Measurements from ENCODE around the gene CRELD1.

Gene CRELD1

DNA sequence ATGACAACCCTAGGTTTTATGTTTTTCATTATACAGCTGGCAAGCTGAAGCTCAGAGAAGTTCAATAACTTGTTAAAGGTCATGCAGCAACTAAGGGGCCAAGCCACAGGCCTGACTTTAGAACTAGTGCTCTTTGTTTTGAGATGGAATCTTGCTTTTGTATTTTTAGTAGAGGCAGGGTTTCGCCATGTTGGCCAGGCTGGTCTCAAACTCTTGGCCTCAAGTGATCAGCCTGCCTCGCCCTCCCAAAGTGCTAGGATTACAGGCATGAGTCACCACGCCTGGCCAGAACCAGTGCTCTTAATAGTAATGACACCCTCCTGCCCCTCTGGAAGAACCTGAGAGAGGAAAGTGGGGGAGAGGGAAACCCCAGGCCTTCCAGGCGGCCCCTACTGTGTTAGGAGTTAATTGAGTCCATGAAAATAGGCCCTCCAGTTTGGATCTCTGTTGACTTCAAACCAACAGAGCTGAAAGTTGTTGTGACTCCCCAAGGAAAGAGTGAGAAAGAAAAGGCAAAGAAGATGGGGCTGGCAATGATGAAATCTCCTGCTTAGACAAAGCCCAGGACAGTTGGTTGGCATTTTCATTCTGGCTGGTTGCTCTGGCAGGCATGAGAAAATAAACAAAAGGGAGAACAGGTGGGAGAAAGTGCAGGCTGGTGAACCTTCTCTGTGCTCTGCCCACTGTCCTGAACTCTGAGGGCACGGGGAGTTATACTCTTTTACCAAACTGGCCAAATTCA is 22.1 kb downstream of the CRELD1 start:
- no peak for DNase-seq (ENCODE audit: low read depth in 2 of 2)

GRCh38 chr3:9957214-9957613 is 23.6 kb downstream of the CRELD1 start:
- DNase-seq (ENCODE audit: low read depth in 2 of 2) = no peak

DNA sequence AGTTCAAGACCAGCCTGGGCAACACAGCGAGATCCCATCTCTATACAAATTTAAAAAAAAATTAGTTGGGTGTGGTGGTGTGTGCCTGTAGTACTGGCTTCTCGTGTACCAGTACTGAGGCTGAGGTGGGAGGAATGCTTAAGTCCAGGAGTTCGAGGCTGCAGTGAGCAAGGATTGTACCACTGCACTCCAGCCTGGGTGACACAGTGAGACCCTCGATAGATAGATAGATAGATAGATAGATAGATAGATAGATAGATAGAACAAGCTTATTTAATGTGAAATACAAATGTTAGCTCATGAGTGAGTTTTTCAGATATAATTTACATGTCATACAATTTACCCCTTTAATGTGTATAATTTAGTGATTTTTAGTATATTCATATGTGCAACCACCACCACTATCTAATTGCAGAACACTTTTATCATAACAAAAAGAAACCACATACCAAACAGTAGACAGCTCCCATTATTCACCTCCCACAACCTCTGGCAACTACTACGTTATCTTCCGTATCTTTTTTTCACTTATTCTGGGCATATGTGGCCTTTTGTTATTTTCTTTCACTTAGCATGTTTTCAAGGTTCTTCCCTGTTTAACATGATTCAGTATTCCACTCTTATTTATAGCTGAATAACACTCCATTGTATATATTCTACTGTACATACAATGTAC is 31.7 kb downstream of the CRELD1 start:
- DNase-seq (ENCODE audit: low read depth in 2 of 2) = no peak

DNA sequence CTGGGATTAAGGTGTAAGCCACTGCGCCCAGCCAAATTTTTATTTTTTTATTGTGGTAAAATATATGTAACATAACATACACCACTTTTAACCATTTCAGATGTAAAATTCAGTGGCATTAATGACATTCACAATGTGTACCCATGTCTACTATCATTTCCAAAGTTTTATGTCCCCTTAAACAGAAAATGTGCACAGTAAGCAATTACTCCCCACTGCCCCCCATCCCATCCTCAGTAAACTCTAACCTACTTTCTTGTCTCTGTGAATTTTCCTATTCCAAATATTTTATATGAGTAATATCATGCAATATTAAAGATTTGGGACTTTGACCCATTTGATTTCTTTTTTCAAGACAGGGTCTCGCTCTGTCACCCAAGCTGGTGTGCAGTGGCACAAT is 33.2 kb downstream of the CRELD1 start:
- DNase-seq (ENCODE audit: low read depth in 2 of 2) = no peak

GRCh38 chr3:9969632-9970019 is 36.0 kb downstream of the CRELD1 start:
- no peak for DNase-seq (ENCODE audit: low read depth in 2 of 2)

DNA sequence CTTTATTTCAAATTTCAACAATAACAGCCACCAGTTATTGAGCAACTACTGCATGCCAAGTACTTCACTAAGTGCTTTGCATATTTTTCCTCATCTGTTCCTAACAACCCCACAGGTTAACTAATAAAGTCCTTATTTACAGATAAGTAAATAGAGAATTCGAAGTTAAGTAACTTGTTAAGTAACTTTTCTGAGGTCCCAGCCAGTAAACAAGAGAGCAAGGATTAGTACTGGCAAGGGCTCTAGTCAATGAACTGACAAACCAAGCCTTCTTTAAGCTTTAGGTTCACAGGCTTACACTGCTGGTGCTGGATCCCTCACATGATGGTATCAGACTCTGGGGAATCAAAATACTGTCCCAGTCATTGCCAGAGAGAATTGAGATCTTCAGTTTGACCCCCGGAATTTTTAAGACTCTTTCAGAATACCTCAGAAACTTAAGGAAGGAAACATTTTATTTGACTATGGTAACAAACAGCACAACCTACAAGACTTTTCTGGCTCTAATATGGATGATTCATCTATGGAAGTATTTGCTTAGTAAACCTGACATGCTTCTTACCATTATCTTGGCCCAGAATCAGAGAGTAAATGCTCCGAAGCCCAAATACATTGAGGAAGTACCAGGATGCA is 36.5 kb downstream of the CRELD1 start:
- DNase-seq (ENCODE audit: low read depth in 2 of 2) = no peak

- peak; percentile 85 to 87 for DNase-seq (ENCODE audit: low read depth in 2 of 2)
Measured at GRCh38 chr3:9976721-9977709, 43.4 kb downstream of the CRELD1 start.

DNA sequence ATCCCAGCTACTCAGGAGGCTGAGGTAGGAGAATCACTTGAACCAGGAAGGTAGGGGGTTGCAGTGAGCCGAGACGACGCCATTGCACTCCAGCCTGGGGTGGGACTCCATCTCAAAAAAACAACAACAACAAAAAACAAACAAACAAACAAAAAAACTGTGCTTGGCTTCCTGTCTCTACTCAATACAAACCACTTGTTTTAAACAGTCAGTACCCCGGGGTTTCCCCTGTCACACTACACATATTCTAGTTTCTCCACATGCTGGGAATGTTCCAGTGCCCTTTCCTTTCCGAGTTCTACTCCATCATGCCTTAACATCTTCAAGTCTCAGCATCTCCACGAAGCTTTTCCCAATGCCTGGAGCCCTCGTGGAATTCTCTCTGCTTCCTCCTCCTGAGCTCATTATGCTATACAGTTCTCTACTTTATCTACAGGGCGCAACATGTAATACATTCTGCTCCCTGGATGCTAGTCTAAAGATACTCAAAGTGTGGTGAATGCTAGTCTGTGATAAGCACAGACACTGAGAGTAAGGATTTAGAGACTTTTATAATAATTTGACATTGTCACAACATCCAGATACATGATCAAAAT is 45.2 kb downstream of the CRELD1 start:
- DNase-seq (ENCODE audit: low read depth in 2 of 2) = no peak

- no peak for DNase-seq (ENCODE audit: low read depth in 2 of 2)
Measured at GRCh38 chr3:9980251-9980650, 46.6 kb downstream of the CRELD1 start.

DNA sequence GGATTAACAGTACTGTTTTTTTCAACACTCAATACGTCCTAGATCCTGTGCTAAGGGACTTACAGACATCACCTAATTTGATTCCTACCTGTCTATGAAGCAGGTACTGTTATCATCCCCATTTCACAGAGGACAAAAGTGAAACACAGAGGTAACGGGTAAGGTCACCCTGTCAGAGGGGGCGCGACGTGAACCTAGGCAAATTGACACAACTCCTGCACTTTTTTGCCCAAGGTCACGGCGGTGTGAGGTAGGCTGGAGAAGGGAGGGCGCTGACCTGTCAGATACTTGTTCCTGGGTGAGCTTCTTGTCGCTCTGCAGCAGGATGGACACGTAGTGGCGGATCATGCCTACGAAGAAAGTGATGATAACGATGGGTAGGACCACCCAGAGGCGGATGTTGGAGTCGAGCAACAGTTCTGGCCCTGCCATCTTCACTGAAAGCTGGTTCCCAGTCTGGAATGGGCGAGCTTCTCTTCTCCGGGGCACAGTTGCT is 52.6 kb downstream of the CRELD1 start:
- no peak for DNase-seq (ENCODE audit: low read depth in 2 of 2)

DNA sequence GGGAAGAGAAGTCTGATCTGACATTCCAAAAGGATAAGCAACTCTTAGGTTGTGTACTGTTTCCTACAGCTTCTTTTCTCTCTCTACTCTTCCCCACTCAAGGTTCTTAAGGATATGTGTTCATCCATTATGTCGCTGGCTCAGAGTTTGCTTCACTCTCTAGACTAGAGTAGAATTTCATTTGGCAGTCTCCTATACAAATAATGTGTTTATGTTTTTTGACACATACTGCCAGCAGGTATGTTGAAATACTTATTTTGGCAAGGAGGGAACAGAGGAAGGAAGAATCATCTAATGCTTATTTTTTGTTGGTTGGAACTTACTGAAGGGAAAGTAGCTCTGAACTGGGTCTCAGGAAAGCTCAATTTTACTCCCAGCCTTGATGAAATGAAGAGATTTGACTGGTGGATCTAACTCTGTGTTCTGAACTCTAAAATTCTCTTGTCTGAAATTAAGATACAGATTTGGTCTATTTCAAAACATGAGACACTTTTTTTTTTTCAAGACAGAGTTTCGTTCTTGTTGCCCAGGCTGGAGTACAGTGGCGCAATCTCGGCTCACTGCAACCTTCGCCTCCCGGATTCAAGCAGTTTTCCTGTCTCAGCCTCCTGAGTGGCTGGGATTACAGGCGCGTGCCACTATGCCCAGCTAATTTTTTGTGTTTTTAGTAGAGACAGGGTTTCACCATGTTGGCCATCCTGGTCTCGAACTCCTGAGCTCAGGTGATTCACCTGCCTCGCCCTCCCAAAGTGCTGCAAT is 60.6 kb downstream of the CRELD1 start:
- DNase-seq (ENCODE audit: low read depth in 2 of 2) = no peak

Data from fibroblast of skin of left quadriceps (primary cell).